Measurements from ENCODE around the gene RIMBP2.

DNA sequence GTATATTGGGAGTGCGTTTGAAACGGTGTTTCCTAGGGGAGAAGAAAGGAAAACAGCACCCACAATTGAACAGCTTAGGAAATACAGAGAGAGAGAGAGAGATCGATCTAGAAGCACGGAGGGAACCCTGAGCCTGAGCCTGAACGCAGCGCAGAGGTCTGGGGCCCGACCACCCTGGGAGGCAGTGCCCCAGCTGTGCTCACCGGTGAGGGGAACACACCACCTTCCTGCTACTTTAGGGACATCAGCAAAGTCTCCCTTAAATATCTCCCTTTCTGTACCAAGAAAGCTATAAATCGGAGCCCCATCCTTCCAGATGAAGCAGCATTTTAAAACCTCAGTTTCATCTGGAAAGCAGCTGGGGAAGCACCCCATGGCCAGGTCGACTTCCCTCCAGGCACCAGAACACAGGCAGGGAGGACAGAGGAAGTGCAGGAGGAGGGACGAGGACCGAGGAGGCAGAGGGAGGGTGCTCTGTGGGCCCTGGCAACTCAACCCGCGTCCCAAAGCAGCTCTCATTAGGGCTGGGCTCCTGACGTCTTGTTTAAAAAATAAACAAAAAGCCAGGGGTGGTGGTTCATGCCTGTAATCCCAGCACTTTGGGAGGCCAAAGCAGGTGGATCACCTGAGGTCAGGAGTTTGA is 12.2 kb downstream of the RIMBP2 start:
- TF ChIP-seq CTCF (IDR thresholded peaks at IDR 0.05; ENCODE audit: low read length) (no peak), EZH2 (optimal IDR thresholded peaks at IDR 0.05; ENCODE audit: low read depth, low read length) (no peak), EZH2phosphoT487 (IDR thresholded peaks at IDR 0.05; ENCODE audit: low read length) (no peak)
